Keratinocyte (primary cell): ENCODE data around the gene C4B. TPM values are rescaled to one million over a fixed set of nuclear protein-coding genes. Genes with fewer than 3 reads are reported as not detected.

ENCODE experiments used
- DNase-seq: peaks from one replicate; pipeline ENCODE4 v3.0.0-alpha.2; 2011; ENCODE audit warnings: low read depth, missing footprints, low spot score
- FAIRE-seq: peaks from 2 replicates; lab custom pipeline; 2011; peaks lifted over from hg19 to GRCh38; lab: Jason Lieb, UNC
- H2AFZ ChIP-seq: 2 replicates; pipeline ENCODE4 v1.6.0; 2012; ENCODE audit warnings: low read length, control low read depth, inconsistent platforms; ENCODE audit not compliant: control insufficient read depth
- H3K27ac ChIP-seq: 2 replicates; pipeline ENCODE4 v1.5.1; 2011; ENCODE audit warnings: low read length; ENCODE audit not compliant: control insufficient read depth, insufficient read depth
- H3K27me3 ChIP-seq: 3 replicates; pipeline ENCODE4 v1.6.0; 2011; ENCODE audit warnings: low read length; ENCODE audit not compliant: control insufficient read depth, insufficient read depth; ENCODE audit errors: extremely low read depth
- H3K36me3 ChIP-seq, 2 experiments: 2 replicates in 1 of 2; 3 replicates in 1 of 2; pipeline ENCODE4 v1.5.1; 2011; ENCODE audit warnings: low read length in 2 of 2, mild to moderate bottlenecking in 1 of 2; ENCODE audit not compliant: control insufficient read depth in 2 of 2, insufficient read depth in 2 of 2; ENCODE audit errors: extremely low read depth in 1 of 2
- H3K4me1 ChIP-seq: 3 replicates; pipeline ENCODE4 v1.5.1; 2011; ENCODE audit warnings: low read length; ENCODE audit not compliant: control insufficient read depth, insufficient read depth; ENCODE audit errors: extremely low read depth
- H3K4me2 ChIP-seq: 3 replicates; pipeline ENCODE4 v1.6.0; 2011; ENCODE audit warnings: low read depth, low read length; ENCODE audit not compliant: control insufficient read depth, insufficient read depth; ENCODE audit errors: extremely low read depth
- H3K4me3 ChIP-seq, 3 experiments: fragments of 200-600 bp in 1 of 3; sonication (generic) in 1 of 3; 2 replicates in 2 of 3; 3 replicates in 1 of 3; pipeline ENCODE4 v1.5.1; 2011 to 2016; ENCODE audit warnings: low read length in 3 of 3, mild to moderate bottlenecking in 3 of 3, control low read depth in 2 of 3, inconsistent platforms in 1 of 3, low read depth in 1 of 3, mixed read lengths in 1 of 3, mixed run types in 1 of 3, moderate library complexity in 1 of 3; ENCODE audit not compliant: control insufficient read depth in 2 of 3, insufficient read depth in 2 of 3; ENCODE audit errors: extremely low read depth in 1 of 3
- H3K79me2 ChIP-seq: 2 replicates; pipeline ENCODE4 v1.6.0; 2012; ENCODE audit warnings: low read length; ENCODE audit not compliant: control insufficient read depth, insufficient read depth
- H3K9ac ChIP-seq: 3 replicates; pipeline ENCODE4 v1.6.0; 2011; ENCODE audit warnings: low read length; ENCODE audit not compliant: control insufficient read depth, insufficient read depth; ENCODE audit errors: extremely low read depth
- H3K9me1 ChIP-seq: 3 replicates; pipeline ENCODE4 v1.6.0; 2011; ENCODE audit warnings: low read length; ENCODE audit not compliant: control insufficient read depth, insufficient read depth; ENCODE audit errors: extremely low read depth
- H3K9me3 ChIP-seq: 2 replicates; pipeline ENCODE4 v1.5.1; 2012; ENCODE audit warnings: low read depth, low read length; ENCODE audit not compliant: control insufficient read depth
- H4K20me1 ChIP-seq: 3 replicates; pipeline ENCODE4 v1.6.0; 2011; ENCODE audit warnings: low read length; ENCODE audit not compliant: control insufficient read depth, insufficient read depth; ENCODE audit errors: extremely low read depth
- CTCF ChIP-seq, 3 experiments: IDR thresholded peaks in 1 of 3; conservative IDR thresholded peaks in 1 of 3; optimal IDR thresholded peaks in 1 of 3; 2 replicates in 2 of 3; 3 replicates in 1 of 3; pipeline versions ENCODE3 to v1.5.1; 2011; ENCODE audit warnings: low read length in 3 of 3, mild to moderate bottlenecking in 3 of 3, moderate library complexity in 2 of 3, control low read depth in 1 of 3, inconsistent platforms in 1 of 3; ENCODE audit not compliant: insufficient read depth in 2 of 3; ENCODE audit errors: extremely low read depth in 1 of 3
- EZH2 ChIP-seq: IDR thresholded peaks from one replicate; pipeline ENCODE4 v1.6.1; 2012; ENCODE audit warnings: inconsistent platforms, mild to moderate bottlenecking, low read length, moderate library complexity
- dilution Hi-C: fragments of 300-500 bp; cut with MboI; formaldehyde crosslinking; loops from one replicate; pipeline ENCODE4 v1.7.0; 2020; ENCODE audit warnings: low sequenced_read_pairs; ENCODE audit not compliant: extremely low pct_ligation_motif_present
- polyA plus RNA-seq, 5 experiments: library from polyadenylated mRNA; depleted of rRNA in 3 of 5; stranded (reverse) in 3 of 5; stranded (forward) in 1 of 5; unstranded in 1 of 5; fragments of >200 nt; gene quantifications; 1 replicate in 1 of 5; 2 replicates in 3 of 5; 3 replicates in 1 of 5; pipeline versions ENCODE4 v1.2.1 to v1.2.3, GENCODE V29; 2011 to 2012; ENCODE audit warnings: missing spikeins in 2 of 5, low read depth in 1 of 5, low replicate concordance in 1 of 5

The C4B gene
- polyA plus RNA-seq, 1 donor (not counting 4 experiments of a cell fraction or from before 2014, with no cell fraction given) = 1.8 TPM

GRCh38 chr6:32074996-32075532 lies 60.5 kb downstream of the C4B start:
- TF ChIP-seq EZH2 (no peak), CTCF (optimal IDR thresholded peaks at IDR 0.05 in 1 of 3, IDR thresholded peaks at IDR 0.05 in 1 of 3, conservative IDR thresholded peaks at IDR 0.05 in 1 of 3; ENCODE audit: extremely low read depth in 1 of 3, insufficient read depth in 2 of 3, low read length in 3 of 3) (no peak)
- FAIRE-seq (no peak), DNase-seq (no peak)
- Histone ChIP-seq H3K4me3 (no peak overlapping the region), H3K9me3 (no peaks in the 10 kb centered on the region), H4K20me1 (no peaks in the 10 kb centered on the region), H3K9me1 (no peaks in the 10 kb centered on the region), H3K27me3 (no peaks in the 10 kb centered on the region), H2AFZ (no peak overlapping the region), H3K4me2 (no peak overlapping the region), H3K36me3 (no peaks in the 10 kb centered on the region), H3K4me1 (peaks cover 11% of the 10 kb centered on the region), H3K79me2 (no peaks in the 10 kb centered on the region), H3K9ac (no peak overlapping the region), H3K27ac (no peak overlapping the region)
- dilution Hi-C loops = no loop called here

DNA sequence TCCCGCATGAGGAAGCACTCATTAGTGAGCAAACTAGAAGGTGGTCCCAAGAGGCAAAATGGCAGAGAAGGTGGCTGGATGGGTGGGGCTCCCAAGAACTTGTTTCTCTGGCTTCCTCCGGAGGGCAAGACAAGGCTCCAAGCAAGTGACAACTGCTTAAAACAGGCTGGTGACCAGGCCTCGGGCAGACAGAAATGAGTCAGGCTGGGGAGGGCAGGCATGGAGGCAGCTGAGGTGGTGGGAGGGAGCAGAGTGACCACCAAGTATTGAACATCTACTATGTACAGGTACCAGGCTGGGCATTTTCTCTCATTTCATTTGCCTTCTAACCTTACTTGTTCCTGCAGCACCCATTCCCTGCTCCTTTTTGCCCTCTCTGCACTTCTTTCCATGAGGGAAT lies 61.2 kb downstream of the C4B start:
- no peaks in the 10 kb centered on the region for H3K9me3 ChIP-seq
- no peak for DNase-seq
- H4K20me1 ChIP-seq = no peaks in the 10 kb centered on the region
- H3K27me3 ChIP-seq = peaks cover under 1% of the 10 kb centered on the region
- no peak overlapping the region for H3K4me2 ChIP-seq
- no peaks in the 10 kb centered on the region for H3K36me3 ChIP-seq
- H2AFZ ChIP-seq = no peak overlapping the region
- FAIRE-seq = no peak
- H3K79me2 ChIP-seq = no peaks in the 10 kb centered on the region
- TF ChIP-seq EZH2 (no peak), CTCF (optimal IDR thresholded peaks at IDR 0.05 in 1 of 3, IDR thresholded peaks at IDR 0.05 in 1 of 3, conservative IDR thresholded peaks at IDR 0.05 in 1 of 3; ENCODE audit: extremely low read depth in 1 of 3, insufficient read depth in 2 of 3, low read length in 3 of 3) (no peak)
- H3K9me1 ChIP-seq = no peaks in the 10 kb centered on the region
- peaks cover 12% of the 10 kb centered on the region for H3K4me1 ChIP-seq
- no peak overlapping the region for H3K27ac ChIP-seq
- no peak overlapping the region for H3K9ac ChIP-seq
- dilution Hi-C loops = no loop called here
- H3K4me3 ChIP-seq = no peak overlapping the region
